Tibial nerve (tissue), 4 donors: Measurements from ENCODE around the gene TAGLN2.

Experiments used
- EP300 ChIP-seq, 2 donors: sonication (generic); formaldehyde crosslinking; IDR thresholded peaks; one replicate each; pipeline ENCODE4 v1.6.1; 2017; ENCODE audit warnings: antibody characterized with exemption in 2 of 2, mild to moderate bottlenecking in 1 of 2
- POLR2A ChIP-seq, 2 donors: fragments of 450-650 bp; IDR thresholded peaks; one replicate each; pipeline ENCODE4 v1.6.1; 2017; ENCODE audit warnings: antibody characterized with exemption in 2 of 2, mild to moderate bottlenecking in 2 of 2, moderate library complexity in 2 of 2
- TF ChIP-seq, protein P1 (sequence below), 5 experiments: fragments of 200-600 bp in 3 of 5; fragments of 450-650 bp in 2 of 5; sonication (generic) in 3 of 5; IDR thresholded peaks; one replicate each; pipeline ENCODE4 v1.5.1; 2016 to 2019; ENCODE audit warnings: antibody characterized with exemption in 5 of 5, mild to moderate bottlenecking in 3 of 5, moderate library complexity in 2 of 5

DNA sequence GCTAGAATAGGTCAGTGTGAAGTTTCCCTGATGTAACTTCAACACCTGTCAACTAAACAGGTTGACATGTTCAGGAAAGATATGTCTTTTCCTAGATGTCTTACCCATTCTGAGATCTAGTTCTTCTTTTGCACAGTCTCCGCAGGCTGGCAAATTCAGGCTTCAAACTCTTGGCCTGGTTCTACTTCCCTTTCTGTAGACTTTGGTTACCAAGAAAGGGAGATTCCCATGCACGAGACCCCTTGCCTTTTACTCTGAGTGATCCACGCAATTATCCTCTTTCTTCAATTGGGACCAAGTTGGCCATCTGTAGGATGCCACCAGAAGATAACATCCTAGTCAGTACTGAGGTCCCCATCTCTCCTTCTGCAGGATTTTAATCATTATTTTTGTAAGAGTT is 27.3 kb downstream of the TAGLN2 start:
- TF ChIP-seq, protein P1, sequence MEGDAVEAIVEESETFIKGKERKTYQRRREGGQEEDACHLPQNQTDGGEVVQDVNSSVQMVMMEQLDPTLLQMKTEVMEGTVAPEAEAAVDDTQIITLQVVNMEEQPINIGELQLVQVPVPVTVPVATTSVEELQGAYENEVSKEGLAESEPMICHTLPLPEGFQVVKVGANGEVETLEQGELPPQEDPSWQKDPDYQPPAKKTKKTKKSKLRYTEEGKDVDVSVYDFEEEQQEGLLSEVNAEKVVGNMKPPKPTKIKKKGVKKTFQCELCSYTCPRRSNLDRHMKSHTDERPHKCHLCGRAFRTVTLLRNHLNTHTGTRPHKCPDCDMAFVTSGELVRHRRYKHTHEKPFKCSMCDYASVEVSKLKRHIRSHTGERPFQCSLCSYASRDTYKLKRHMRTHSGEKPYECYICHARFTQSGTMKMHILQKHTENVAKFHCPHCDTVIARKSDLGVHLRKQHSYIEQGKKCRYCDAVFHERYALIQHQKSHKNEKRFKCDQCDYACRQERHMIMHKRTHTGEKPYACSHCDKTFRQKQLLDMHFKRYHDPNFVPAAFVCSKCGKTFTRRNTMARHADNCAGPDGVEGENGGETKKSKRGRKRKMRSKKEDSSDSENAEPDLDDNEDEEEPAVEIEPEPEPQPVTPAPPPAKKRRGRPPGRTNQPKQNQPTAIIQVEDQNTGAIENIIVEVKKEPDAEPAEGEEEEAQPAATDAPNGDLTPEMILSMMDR (IDR thresholded peaks at IDR 0.05) = no peak
- TF ChIP-seq EP300 (IDR thresholded peaks at IDR 0.05) = no peak
- no peak for TF ChIP-seq POLR2A (IDR thresholded peaks at IDR 0.05)
